Neutrophil (primary cell): ENCODE results near the gene SRP54.

Experiments
- H3K27ac ChIP-seq: fragments of 200-600 bp; sonication (generic); 2 replicates; pipeline ENCODE4 v1.5.1; 2016; ENCODE audit warnings: mild to moderate bottlenecking, moderate library complexity
- H3K27me3 ChIP-seq: fragments of 200-600 bp; sonication (generic); 2 replicates; pipeline ENCODE4 v1.6.0; 2016; ENCODE audit warnings: mild to moderate bottlenecking
- H3K36me3 ChIP-seq: fragments of 200-600 bp; sonication (generic); 2 replicates; pipeline ENCODE4 v1.5.1; 2017
- H3K4me1 ChIP-seq, 2 experiments: fragments of 200-600 bp in 1 of 2; sonication (generic) in 1 of 2; 1 replicate in 1 of 2; 2 replicates in 1 of 2; pipeline versions ENCODE4 v1.5.1 to v1.6.1; 2013 to 2016; ENCODE audit warnings: low read depth in 1 of 2, low read length in 1 of 2, mild to moderate bottlenecking in 1 of 2, moderate library complexity in 1 of 2; ENCODE audit not compliant: control insufficient read depth in 1 of 2, insufficient read depth in 1 of 2
- H3K4me3 ChIP-seq, 2 experiments: fragments of 200-600 bp in 1 of 2; sonication (generic) in 1 of 2; 1 replicate in 1 of 2; 2 replicates in 1 of 2; pipeline ENCODE4 v1.5.1; 2013 to 2016; ENCODE audit warnings: low read depth in 1 of 2, low read length in 1 of 2, mild to moderate bottlenecking in 1 of 2, moderate library complexity in 1 of 2
- H3K9me3 ChIP-seq: fragments of 200-600 bp; sonication (generic); 2 replicates; pipeline ENCODE4 v1.5.1; 2016
- CTCF ChIP-seq: fragments of 200-600 bp; sonication (generic); IDR thresholded peaks from 2 replicates; pipeline ENCODE4 v1.5.1; 2016; ENCODE audit warnings: antibody characterized with exemption

The SRP54 gene

GRCh38 chr14:35068238-35069012 is 85.6 kb downstream of the SRP54 start:
- Histone ChIP-seq H3K4me1 (no peaks in the 10 kb centered on the region), H3K36me3 (peaks cover 47% of the 10 kb centered on the region), H3K9me3 (no peaks in the 10 kb centered on the region), H3K27ac (no peak overlapping the region), H3K27me3 (no peaks in the 10 kb centered on the region), H3K4me3 (no peak overlapping the region)
- no peak for TF ChIP-seq CTCF

- H3K4me1 ChIP-seq: peaks cover 12 to 15% of the 10 kb centered on the region in 2 experiments
- no peaks in the 10 kb centered on the region for H3K27me3 ChIP-seq
- no peaks in the 10 kb centered on the region for H3K9me3 ChIP-seq
- H3K4me3 ChIP-seq: no peak overlapping the region
- H3K27ac ChIP-seq: no peak overlapping the region
- TF ChIP-seq CTCF: no peak
- peaks cover 44% of the 10 kb centered on the region for H3K36me3 ChIP-seq
Measured at GRCh38 chr14:35072226-35072625, 89.4 kb downstream of the SRP54 start.

GRCh38 chr14:35073486-35073885 is 90.7 kb downstream of the SRP54 start:
- no peaks in the 10 kb centered on the region for H3K27me3 ChIP-seq
- peaks cover 20 to 26% of the 10 kb centered on the region in 2 experiments for H3K4me1 ChIP-seq

GRCh38 chr14:35078082-35078481 is 95.3 kb downstream of the SRP54 start:
- H3K36me3 ChIP-seq: peaks cover 58% of the 10 kb centered on the region
- peaks cover 35 to 46% of the 10 kb centered on the region in 2 experiments for H3K4me1 ChIP-seq
- no peak for TF ChIP-seq CTCF
- no peak overlapping the region for H3K4me3 ChIP-seq
- no peaks in the 10 kb centered on the region for H3K27me3 ChIP-seq
- H3K9me3 ChIP-seq: no peaks in the 10 kb centered on the region
- H3K27ac ChIP-seq: no peak overlapping the region

More at GRCh38 chr14:35073486-35073885, 90.7 kb downstream of the SRP54 start:
- H3K9me3 ChIP-seq: no peaks in the 10 kb centered on the region
- TF ChIP-seq CTCF: no peak
- H3K27ac ChIP-seq: no peak overlapping the region
- H3K4me3 ChIP-seq: no peak overlapping the region
- H3K36me3 ChIP-seq: peaks cover 42% of the 10 kb centered on the region
